Measurements from ENCODE around the gene RAB8B.

DNA sequence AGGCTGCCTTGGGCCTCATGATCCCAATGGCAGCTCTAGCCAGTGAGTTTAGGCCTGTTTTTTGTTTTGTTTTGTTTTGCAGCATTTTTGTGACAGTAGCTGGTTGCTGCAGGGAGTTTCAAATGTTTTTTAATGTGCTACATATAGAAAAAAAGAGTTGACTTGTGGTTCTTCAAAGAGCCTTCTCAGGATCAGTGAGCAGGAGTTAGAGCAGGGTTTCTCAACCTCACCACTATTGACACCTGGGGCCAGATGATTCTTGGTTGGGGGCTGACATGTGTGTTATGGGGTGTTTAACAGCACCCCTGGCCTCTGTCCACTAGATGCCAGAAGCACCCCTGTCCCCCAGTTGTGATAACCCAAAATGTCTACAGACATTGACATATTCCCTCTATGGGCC is 105.9 kb downstream of the RAB8B start:
- TF ChIP-seq POLR2A (IDR thresholded peaks at IDR 0.05): no peak
- TF ChIP-seq, protein P1, sequence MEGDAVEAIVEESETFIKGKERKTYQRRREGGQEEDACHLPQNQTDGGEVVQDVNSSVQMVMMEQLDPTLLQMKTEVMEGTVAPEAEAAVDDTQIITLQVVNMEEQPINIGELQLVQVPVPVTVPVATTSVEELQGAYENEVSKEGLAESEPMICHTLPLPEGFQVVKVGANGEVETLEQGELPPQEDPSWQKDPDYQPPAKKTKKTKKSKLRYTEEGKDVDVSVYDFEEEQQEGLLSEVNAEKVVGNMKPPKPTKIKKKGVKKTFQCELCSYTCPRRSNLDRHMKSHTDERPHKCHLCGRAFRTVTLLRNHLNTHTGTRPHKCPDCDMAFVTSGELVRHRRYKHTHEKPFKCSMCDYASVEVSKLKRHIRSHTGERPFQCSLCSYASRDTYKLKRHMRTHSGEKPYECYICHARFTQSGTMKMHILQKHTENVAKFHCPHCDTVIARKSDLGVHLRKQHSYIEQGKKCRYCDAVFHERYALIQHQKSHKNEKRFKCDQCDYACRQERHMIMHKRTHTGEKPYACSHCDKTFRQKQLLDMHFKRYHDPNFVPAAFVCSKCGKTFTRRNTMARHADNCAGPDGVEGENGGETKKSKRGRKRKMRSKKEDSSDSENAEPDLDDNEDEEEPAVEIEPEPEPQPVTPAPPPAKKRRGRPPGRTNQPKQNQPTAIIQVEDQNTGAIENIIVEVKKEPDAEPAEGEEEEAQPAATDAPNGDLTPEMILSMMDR (IDR thresholded peaks at IDR 0.05): no peak

Measured in breast epithelium (tissue), 3 donors.